Liver (tissue), 9 donors: ENCODE measurements around the gene STOX2. TPM values are rescaled to one million over a fixed set of nuclear protein-coding genes. Genes with fewer than 3 reads are reported as not detected.

Experiments used
- DNase-seq: peaks from one replicate; pipeline ENCODE4 v3.0.0-alpha.2; 2017; ENCODE audit warnings: low spot score
- H3K27ac ChIP-seq, 2 donors: one replicate each; pipeline ENCODE4 v1.7.0; 2013; ENCODE audit warnings: inconsistent platforms in 2 of 2, low read length in 2 of 2, control low read depth in 1 of 2, low read depth in 1 of 2, mild to moderate bottlenecking in 1 of 2
- H3K27me3 ChIP-seq, 4 donors: one replicate each; pipeline versions ENCODE4 v1.6.1 to v1.7.0; 2013; ENCODE audit warnings: low read length in 3 of 4, inconsistent platforms in 1 of 4, mild to moderate bottlenecking in 1 of 4, moderate library complexity in 1 of 4; ENCODE audit not compliant: control insufficient read depth in 4 of 4, insufficient read depth in 4 of 4
- H3K36me3 ChIP-seq, 4 donors: one replicate each; pipeline versions ENCODE4 v1.6.1 to v1.7.0; 2013; ENCODE audit warnings: low read length in 3 of 4, mild to moderate bottlenecking in 3 of 4, low read depth in 1 of 4, moderate library complexity in 1 of 4; ENCODE audit not compliant: control insufficient read depth in 4 of 4, insufficient read depth in 3 of 4
- H3K4me1 ChIP-seq, 4 donors: one replicate each; pipeline versions ENCODE4 v1.6.1 to v1.7.0; 2013; ENCODE audit warnings: low read length in 3 of 4, mild to moderate bottlenecking in 3 of 4, moderate library complexity in 1 of 4; ENCODE audit not compliant: control insufficient read depth in 4 of 4, insufficient read depth in 4 of 4
- H3K4me3 ChIP-seq, 3 donors: one replicate each; pipeline versions ENCODE4 v1.6.1 to v1.7.0; 2013; ENCODE audit warnings: low read length in 3 of 3, control low read depth in 1 of 3, low read depth in 1 of 3, mild to moderate bottlenecking in 1 of 3
- H3K9ac ChIP-seq, 2 donors: one replicate each; pipeline ENCODE4 v1.7.0; 2013; ENCODE audit warnings: low read length in 2 of 2, mild to moderate bottlenecking in 2 of 2, moderate library complexity in 2 of 2, control low read depth in 1 of 2, low read depth in 1 of 2
- H3K9me3 ChIP-seq, 4 donors: one replicate each; pipeline versions ENCODE4 v1.6.1 to v1.7.0; 2013; ENCODE audit warnings: low read length in 3 of 4; ENCODE audit not compliant: control insufficient read depth in 4 of 4
- EGR1 ChIP-seq, 2 donors: IDR thresholded peaks; 2 replicates each; pipeline ENCODE4 v1.6.1; 2016 to 2018; ENCODE audit warnings: antibody characterized with exemption in 2 of 2, low read depth in 2 of 2
- FOXA1 ChIP-seq: IDR thresholded peaks from 2 replicates; pipeline ENCODE4 v1.6.1; 2016; ENCODE audit warnings: antibody characterized with exemption
- FOXA2 ChIP-seq: IDR thresholded peaks from 2 replicates; pipeline ENCODE4 v1.6.1; 2016; ENCODE audit warnings: antibody characterized with exemption
- GABPA ChIP-seq, 2 donors: IDR thresholded peaks in 1 of 2; conservative IDR thresholded peaks in 1 of 2; 2 replicates each; pipeline ENCODE4 v1.6.1; 2016; ENCODE audit warnings: antibody characterized with exemption in 2 of 2, mild to moderate bottlenecking in 1 of 2, moderate library complexity in 1 of 2
- HNF4A ChIP-seq, 2 donors: conservative IDR thresholded peaks; 2 replicates each; pipeline ENCODE4 v1.6.1; 2016; ENCODE audit warnings: antibody characterized with exemption in 2 of 2, mild to moderate bottlenecking in 2 of 2
- HNF4G ChIP-seq: IDR thresholded peaks from 2 replicates; pipeline ENCODE4 v1.6.1; 2016; ENCODE audit warnings: antibody characterized with exemption
- JUND ChIP-seq, 2 donors: IDR thresholded peaks; 2 replicates each; pipeline ENCODE4 v1.6.1; 2016; ENCODE audit warnings: antibody characterized with exemption in 2 of 2
- MAX ChIP-seq: IDR thresholded peaks from 2 replicates; pipeline ENCODE4 v1.6.1; 2016; ENCODE audit warnings: antibody characterized with exemption
- NR2F2 ChIP-seq: IDR thresholded peaks from 2 replicates; pipeline ENCODE4 v1.6.1; 2016; ENCODE audit warnings: antibody characterized with exemption
- RAD21 ChIP-seq, 2 donors: IDR thresholded peaks; 2 replicates each; pipeline ENCODE4 v1.6.1; 2016; ENCODE audit warnings: antibody characterized with exemption in 2 of 2, mild to moderate bottlenecking in 2 of 2
- RXRA ChIP-seq, 2 donors: IDR thresholded peaks; 2 replicates each; pipeline ENCODE4 v1.6.1; 2017 to 2018; ENCODE audit warnings: antibody characterized with exemption in 2 of 2, mild to moderate bottlenecking in 1 of 2
- SP1 ChIP-seq: IDR thresholded peaks from 2 replicates; pipeline ENCODE4 v1.6.1; 2018; ENCODE audit warnings: antibody characterized with exemption, mild to moderate bottlenecking
- TAF1 ChIP-seq: conservative IDR thresholded peaks from 2 replicates; pipeline ENCODE4 v1.6.1; 2016; ENCODE audit warnings: antibody characterized with exemption, mild to moderate bottlenecking
- YY1 ChIP-seq: IDR thresholded peaks from 2 replicates; pipeline ENCODE4 v1.6.1; 2016; ENCODE audit warnings: antibody characterized with exemption, mild to moderate bottlenecking
- WGBS: extraction: QIAGEN DNeasy Blood & Tissue Kit; methylation state at CpG from one replicate; pipeline ENCODE4 v1.1.7; 2013; 5-methylcytosine and 5-hydroxymethylcytosine counted together
- polyA plus RNA-seq, 2 donors: library from polyadenylated mRNA; stranded (reverse) in 1 of 2; unstranded in 1 of 2; fragments of 200-250 nt in 1 of 2; fragments of >200 nt in 1 of 2; fragmentation: Nextera tagmentation in 1 of 2; extraction: Ambion mirVana in 1 of 2; gene quantifications; one replicate each; pipeline versions ENCODE4 v1.2.1 to v1.2.3, GENCODE V29; 2013 to 2015
- total RNA-seq, 2 donors: library from RNA; depleted of rRNA; stranded (reverse); fragments of >200 nt; gene quantifications; one replicate each; pipeline ENCODE4 v1.2.3, GENCODE V29; 2014
- TF ChIP-seq, protein P1 (sequence below): fragments of 150-350 bp; IDR thresholded peaks from 2 replicates; pipeline ENCODE4 v1.5.1; 2017; ENCODE audit warnings: improper control_type of control experiment, low read depth, low read length; ENCODE audit not compliant: missing input control
- TF ChIP-seq, protein P2 (sequence below): IDR thresholded peaks from 2 replicates; pipeline ENCODE4 v1.6.1; 2016; ENCODE audit warnings: antibody characterized with exemption, mild to moderate bottlenecking
- TF ChIP-seq, protein P3 (sequence below): IDR thresholded peaks from 2 replicates; pipeline ENCODE4 v1.6.1; 2016; ENCODE audit warnings: antibody characterized with exemption
- TF ChIP-seq, protein P4 (sequence below): IDR thresholded peaks from 2 replicates; pipeline ENCODE4 v1.6.1; 2016; ENCODE audit warnings: antibody characterized with exemption
- donor health status: healthy.
- donor health status: healthy.
- donor health status: healthy.
- donor health status: healthy.
- donor health status: healthy.

Gene STOX2
- total and polyA plus RNA-seq, 4 donors, result 1.4 to 12.6 (median 1.6) TPM

GRCh38 chr4:184022679-184023383 lies 117.7 kb downstream of the STOX2 start:
- no peaks in the 10 kb centered on the region for H3K36me3 ChIP-seq
- no peaks in the 10 kb centered on the region for H3K9me3 ChIP-seq
- no peaks in the 10 kb centered on the region for H3K27me3 ChIP-seq
- no peak overlapping the region for H3K9ac ChIP-seq
- H3K27ac ChIP-seq, result no peak overlapping the region
- no peak for DNase-seq
- H3K4me1 ChIP-seq, result no peaks in the 10 kb centered on the region
- no peak overlapping the region for H3K4me3 ChIP-seq
- TF ChIP-seq, protein P1, sequence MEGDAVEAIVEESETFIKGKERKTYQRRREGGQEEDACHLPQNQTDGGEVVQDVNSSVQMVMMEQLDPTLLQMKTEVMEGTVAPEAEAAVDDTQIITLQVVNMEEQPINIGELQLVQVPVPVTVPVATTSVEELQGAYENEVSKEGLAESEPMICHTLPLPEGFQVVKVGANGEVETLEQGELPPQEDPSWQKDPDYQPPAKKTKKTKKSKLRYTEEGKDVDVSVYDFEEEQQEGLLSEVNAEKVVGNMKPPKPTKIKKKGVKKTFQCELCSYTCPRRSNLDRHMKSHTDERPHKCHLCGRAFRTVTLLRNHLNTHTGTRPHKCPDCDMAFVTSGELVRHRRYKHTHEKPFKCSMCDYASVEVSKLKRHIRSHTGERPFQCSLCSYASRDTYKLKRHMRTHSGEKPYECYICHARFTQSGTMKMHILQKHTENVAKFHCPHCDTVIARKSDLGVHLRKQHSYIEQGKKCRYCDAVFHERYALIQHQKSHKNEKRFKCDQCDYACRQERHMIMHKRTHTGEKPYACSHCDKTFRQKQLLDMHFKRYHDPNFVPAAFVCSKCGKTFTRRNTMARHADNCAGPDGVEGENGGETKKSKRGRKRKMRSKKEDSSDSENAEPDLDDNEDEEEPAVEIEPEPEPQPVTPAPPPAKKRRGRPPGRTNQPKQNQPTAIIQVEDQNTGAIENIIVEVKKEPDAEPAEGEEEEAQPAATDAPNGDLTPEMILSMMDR, result no peak
- TF ChIP-seq TAF1 (no peak), NR2F2 (no peak), MAX (no peak), YY1 (no peak), HNF4A (conservative IDR thresholded peaks at IDR 0.05) (no peak), FOXA2 (no peak), RAD21 (IDR thresholded peaks at IDR 0.05) (no peak), FOXA1 (no peak), RXRA (IDR thresholded peaks at IDR 0.05) (no peak), EGR1 (IDR thresholded peaks at IDR 0.05; ENCODE audit: low read depth in 2 of 2) (no peak), SP1 (no peak), HNF4G (no peak), JUND (IDR thresholded peaks at IDR 0.05) (no peak), GABPA (IDR thresholded peaks at IDR 0.05 in 1 of 2, conservative IDR thresholded peaks at IDR 0.05 in 1 of 2) (no peak)
- TF ChIP-seq, protein P2, sequence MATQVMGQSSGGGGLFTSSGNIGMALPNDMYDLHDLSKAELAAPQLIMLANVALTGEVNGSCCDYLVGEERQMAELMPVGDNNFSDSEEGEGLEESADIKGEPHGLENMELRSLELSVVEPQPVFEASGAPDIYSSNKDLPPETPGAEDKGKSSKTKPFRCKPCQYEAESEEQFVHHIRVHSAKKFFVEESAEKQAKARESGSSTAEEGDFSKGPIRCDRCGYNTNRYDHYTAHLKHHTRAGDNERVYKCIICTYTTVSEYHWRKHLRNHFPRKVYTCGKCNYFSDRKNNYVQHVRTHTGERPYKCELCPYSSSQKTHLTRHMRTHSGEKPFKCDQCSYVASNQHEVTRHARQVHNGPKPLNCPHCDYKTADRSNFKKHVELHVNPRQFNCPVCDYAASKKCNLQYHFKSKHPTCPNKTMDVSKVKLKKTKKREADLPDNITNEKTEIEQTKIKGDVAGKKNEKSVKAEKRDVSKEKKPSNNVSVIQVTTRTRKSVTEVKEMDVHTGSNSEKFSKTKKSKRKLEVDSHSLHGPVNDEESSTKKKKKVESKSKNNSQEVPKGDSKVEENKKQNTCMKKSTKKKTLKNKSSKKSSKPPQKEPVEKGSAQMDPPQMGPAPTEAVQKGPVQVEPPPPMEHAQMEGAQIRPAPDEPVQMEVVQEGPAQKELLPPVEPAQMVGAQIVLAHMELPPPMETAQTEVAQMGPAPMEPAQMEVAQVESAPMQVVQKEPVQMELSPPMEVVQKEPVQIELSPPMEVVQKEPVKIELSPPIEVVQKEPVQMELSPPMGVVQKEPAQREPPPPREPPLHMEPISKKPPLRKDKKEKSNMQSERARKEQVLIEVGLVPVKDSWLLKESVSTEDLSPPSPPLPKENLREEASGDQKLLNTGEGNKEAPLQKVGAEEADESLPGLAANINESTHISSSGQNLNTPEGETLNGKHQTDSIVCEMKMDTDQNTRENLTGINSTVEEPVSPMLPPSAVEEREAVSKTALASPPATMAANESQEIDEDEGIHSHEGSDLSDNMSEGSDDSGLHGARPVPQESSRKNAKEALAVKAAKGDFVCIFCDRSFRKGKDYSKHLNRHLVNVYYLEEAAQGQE, result no peak
- TF ChIP-seq, protein P3, sequence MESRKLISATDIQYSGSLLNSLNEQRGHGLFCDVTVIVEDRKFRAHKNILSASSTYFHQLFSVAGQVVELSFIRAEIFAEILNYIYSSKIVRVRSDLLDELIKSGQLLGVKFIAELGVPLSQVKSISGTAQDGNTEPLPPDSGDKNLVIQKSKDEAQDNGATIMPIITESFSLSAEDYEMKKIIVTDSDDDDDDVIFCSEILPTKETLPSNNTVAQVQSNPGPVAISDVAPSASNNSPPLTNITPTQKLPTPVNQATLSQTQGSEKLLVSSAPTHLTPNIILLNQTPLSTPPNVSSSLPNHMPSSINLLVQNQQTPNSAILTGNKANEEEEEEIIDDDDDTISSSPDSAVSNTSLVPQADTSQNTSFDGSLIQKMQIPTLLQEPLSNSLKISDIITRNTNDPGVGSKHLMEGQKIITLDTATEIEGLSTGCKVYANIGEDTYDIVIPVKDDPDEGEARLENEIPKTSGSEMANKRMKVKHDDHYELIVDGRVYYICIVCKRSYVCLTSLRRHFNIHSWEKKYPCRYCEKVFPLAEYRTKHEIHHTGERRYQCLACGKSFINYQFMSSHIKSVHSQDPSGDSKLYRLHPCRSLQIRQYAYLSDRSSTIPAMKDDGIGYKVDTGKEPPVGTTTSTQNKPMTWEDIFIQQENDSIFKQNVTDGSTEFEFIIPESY, result no peak
- TF ChIP-seq, protein P4, sequence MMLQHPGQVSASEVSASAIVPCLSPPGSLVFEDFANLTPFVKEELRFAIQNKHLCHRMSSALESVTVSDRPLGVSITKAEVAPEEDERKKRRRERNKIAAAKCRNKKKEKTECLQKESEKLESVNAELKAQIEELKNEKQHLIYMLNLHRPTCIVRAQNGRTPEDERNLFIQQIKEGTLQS, result no peak
- 87% methylated on average over 9 of the region's 9 CpGs for WGBS
